ENCODE data around the gene NCAPD2. TPM values are rescaled to one million over a fixed set of nuclear protein-coding genes. Genes with fewer than 3 reads are reported as not detected.
"Not testable (repeated sequence)": the region's sequence is repeated elsewhere in the genome, so short reads cannot be mapped to it uniquely, and the experiment has no call there.

The NCAPD2 gene
- total and polyA plus RNA-seq, 8 donors, result 5.6 to 16.2 (median 8.5) TPM

GRCh38 chr12:6489449-6489848, 4.5 kb upstream of the NCAPD2 start:
- Histone ChIP-seq H3K36me3 (no peaks in the 10 kb centered on the region), H3K9me3 (no peaks in the 10 kb centered on the region), H3K4me3 (no peak overlapping the region), H3K4me1 (peaks cover 0 to 8% (median 2%) of the 10 kb centered on the region in 3 donors), H3K27me3 (no peaks in the 10 kb centered on the region), H3K27ac (no peak overlapping the region)
- FAIRE-seq, result no peak
- TF ChIP-seq, protein P1, sequence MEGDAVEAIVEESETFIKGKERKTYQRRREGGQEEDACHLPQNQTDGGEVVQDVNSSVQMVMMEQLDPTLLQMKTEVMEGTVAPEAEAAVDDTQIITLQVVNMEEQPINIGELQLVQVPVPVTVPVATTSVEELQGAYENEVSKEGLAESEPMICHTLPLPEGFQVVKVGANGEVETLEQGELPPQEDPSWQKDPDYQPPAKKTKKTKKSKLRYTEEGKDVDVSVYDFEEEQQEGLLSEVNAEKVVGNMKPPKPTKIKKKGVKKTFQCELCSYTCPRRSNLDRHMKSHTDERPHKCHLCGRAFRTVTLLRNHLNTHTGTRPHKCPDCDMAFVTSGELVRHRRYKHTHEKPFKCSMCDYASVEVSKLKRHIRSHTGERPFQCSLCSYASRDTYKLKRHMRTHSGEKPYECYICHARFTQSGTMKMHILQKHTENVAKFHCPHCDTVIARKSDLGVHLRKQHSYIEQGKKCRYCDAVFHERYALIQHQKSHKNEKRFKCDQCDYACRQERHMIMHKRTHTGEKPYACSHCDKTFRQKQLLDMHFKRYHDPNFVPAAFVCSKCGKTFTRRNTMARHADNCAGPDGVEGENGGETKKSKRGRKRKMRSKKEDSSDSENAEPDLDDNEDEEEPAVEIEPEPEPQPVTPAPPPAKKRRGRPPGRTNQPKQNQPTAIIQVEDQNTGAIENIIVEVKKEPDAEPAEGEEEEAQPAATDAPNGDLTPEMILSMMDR (IDR thresholded peaks at IDR 0.05), result no peak
- ATAC-seq, result no peak
- 61 to 69% methylated on average over 4 of the region's 4 CpGs for WGBS, 2 donors
- no peak for DNase-seq
- intact Hi-C loops (cut with DNase I), result no loop called here

GRCh38 chr12:6490673-6491072, 3.2 kb upstream of the NCAPD2 start:
- FAIRE-seq; H3K4me3 ChIP-seq; ATAC-seq; H3K27me3 ChIP-seq; H3K27ac ChIP-seq; H3K36me3 ChIP-seq; intact Hi-C loops (cut with DNase I); DNase-seq; H3K9me3 ChIP-seq: not testable (repeated sequence)
- 94 to 100% methylated on average over 1 of the region's 1 CpG for WGBS, 2 donors
- peaks cover 7 to 16% (median 15%) of the 10 kb centered on the region in 3 donors for H3K4me1 ChIP-seq

GRCh38 chr12:6492838-6493496, 935 bp upstream of the NCAPD2 start, which contains the start of gene MRPL51:
Gene MRPL51 (minus strand): TSS chr12:6493262. CDS start chr12:6493136, 126 bp downstream.
- Histone ChIP-seq H3K9me3 (no peaks in the 10 kb centered on the region), H3K4me3 (peak within 1 kb of the TSS; percentile 58 to 85 (median 76)), H3K4me1 (peaks cover 7 to 16% (median 15%) of the 10 kb centered on the region in 3 donors), H3K27me3 (no peaks in the 10 kb centered on the region), H3K36me3 (no peaks in the 10 kb centered on the region), H3K27ac (peak within 1 kb of the TSS; percentile 76 to 94 (median 86))
- 0 to 1% methylated on average over 39 of the region's 39 CpGs for whole genome bisulfite sequencing, 2 donors
- peak; percentile 95 to 98 (median 98) for ATAC-seq
- peak; percentile 94 to 99 (median 98) for DNase-seq
- intact Hi-C loops (cut with DNase I), result no loop called here
- peak; percentile 17 for FAIRE-seq
- TF ChIP-seq, protein P1 (IDR thresholded peaks at IDR 0.05), result no peak

DNA sequence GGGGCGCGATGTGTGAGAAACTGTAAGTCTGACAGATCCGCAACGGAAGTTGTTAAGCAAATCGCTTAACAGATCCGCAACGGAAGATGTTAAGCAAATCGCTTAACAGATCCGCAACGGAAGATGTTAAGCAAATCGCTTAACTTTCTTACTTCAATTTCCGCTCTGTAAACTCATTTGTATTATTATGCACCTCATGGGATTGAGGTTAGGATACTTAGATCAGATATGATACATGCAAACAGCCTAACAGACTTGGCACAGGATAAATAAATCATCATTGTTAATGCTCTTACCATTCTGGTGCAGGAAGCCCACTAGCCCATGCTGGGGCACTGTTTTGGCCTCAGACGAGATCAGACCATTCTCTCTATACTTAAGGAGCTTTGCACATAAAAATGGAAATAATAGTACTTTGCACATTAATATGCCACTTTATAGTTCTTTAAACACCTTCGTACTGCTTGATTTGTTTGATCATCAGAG, 399 bp downstream of the NCAPD2 start:
- Histone ChIP-seq H3K9me3 (no peaks in the 10 kb centered on the region), H3K4me1 (peaks cover 7 to 16% (median 15%) of the 10 kb centered on the region in 3 donors), H3K36me3 (peaks cover 0 to 7% (median 0%) of the 10 kb centered on the region in 3 donors), H3K27ac (peak overlapping the region in 1 of 4 donors; percentile 94), H3K4me3 (peak overlapping the region; percentile 58 to 85 (median 76)), H3K27me3 (no peaks in the 10 kb centered on the region)
- DNase-seq, result no peak
- no peak for FAIRE-seq
- 1 to 2% methylated on average over 14 of the region's 14 CpGs for WGBS, 2 donors
- TF ChIP-seq, protein P1 (IDR thresholded peaks at IDR 0.05), result no peak
- peak in 1 of 4 donors; percentile 8 for ATAC-seq
- intact Hi-C loops (cut with DNase I), result no loop called here

DNA sequence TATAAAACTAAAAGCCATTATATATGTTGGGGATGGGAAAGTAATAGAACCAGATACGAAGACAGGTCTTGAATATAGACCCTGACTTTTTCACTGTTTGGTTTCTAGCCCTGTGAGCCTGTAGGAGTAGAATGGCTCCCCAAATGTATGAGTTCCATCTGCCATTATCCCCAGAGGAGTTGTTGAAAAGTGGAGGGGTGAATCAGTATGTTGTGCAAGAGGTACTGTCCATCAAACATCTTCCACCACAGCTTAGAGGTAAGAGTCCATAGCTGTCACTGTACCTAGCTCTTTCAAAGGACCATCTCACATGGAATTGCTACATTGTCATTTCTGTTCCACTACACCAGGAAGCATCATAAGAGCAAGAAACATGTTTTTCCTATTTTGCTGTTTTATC, 1.1 kb downstream of the NCAPD2 start:
- Histone ChIP-seq H3K9me3 (no peaks in the 10 kb centered on the region), H3K36me3 (peaks cover 0 to 8% (median 0%) of the 10 kb centered on the region in 3 donors), H3K27ac (no peak overlapping the region), H3K27me3 (no peaks in the 10 kb centered on the region), H3K4me1 (peaks cover 7 to 16% (median 15%) of the 10 kb centered on the region in 3 donors), H3K4me3 (peak overlapping the region in 1 of 4 donors; percentile 76)
- intact Hi-C loops (cut with DNase I), result no loop called here
- no peak for DNase-seq
- FAIRE-seq, result no peak
- TF ChIP-seq, protein P1 (IDR thresholded peaks at IDR 0.05), result no peak
- ATAC-seq, result no peak
- WGBS, 2 donors, result 67 to 71% methylated on average over 1 of the region's 1 CpG

- intact Hi-C loops (cut with DNase I); DNase-seq; H3K27ac ChIP-seq; ATAC-seq; H3K27me3 ChIP-seq; H3K36me3 ChIP-seq; FAIRE-seq; H3K4me3 ChIP-seq; H3K9me3 ChIP-seq: not testable (repeated sequence)
- 79 to 86% methylated on average over 3 of the region's 3 CpGs for WGBS, 2 donors
- peaks cover 7 to 15% (median 13%) of the 10 kb centered on the region in 3 donors for H3K4me1 ChIP-seq
These were observed 3.4 kb downstream of the NCAPD2 start for GRCh38 chr12:6497291-6497690.
